GM23338 (cell line): Measurements from ENCODE around the gene EXOC1L. TPM values are rescaled to one million over a fixed set of nuclear protein-coding genes. Genes with fewer than 3 reads are reported as not detected.

ENCODE experiments used
- ATAC-seq: fragments of 200-7000 bp; cut with Tn5 transposase; 3 replicates; pipeline ENCODE4 v1.9.1; 2020
- DNase-seq: peaks from one replicate; pipeline ENCODE4 v3.0.0-alpha.2; 2015; ENCODE audit warnings: low spot score
- H2AFZ ChIP-seq: fragments of 200-600 bp; sonication (generic); 2 replicates; pipeline ENCODE4 v1.8.0; 2016; ENCODE audit warnings: antibody characterized with exemption, mild to moderate bottlenecking, moderate library complexity
- H3F3A ChIP-seq: fragments of 200-600 bp; sonication (generic); replicated peaks from 2 replicates; pipeline ENCODE4 v1.8.0; 2017; ENCODE audit warnings: antibody characterized with exemption, mixed run types, low read depth
- H3K27ac ChIP-seq: fragments of 200-600 bp; sonication (generic); 2 replicates; pipeline ENCODE4 v1.6.1; 2016; ENCODE audit warnings: low read depth
- H3K27me3 ChIP-seq: fragments of 200-600 bp; sonication (generic); 2 replicates; pipeline ENCODE4 v1.8.0; 2016; ENCODE audit warnings: mild to moderate bottlenecking, mixed run types, moderate library complexity; ENCODE audit not compliant: insufficient read depth
- H3K36me3 ChIP-seq: fragments of 200-600 bp; sonication (generic); 2 replicates; pipeline ENCODE4 v1.8.0; 2016; ENCODE audit warnings: mild to moderate bottlenecking; ENCODE audit not compliant: insufficient read depth
- H3K4me1 ChIP-seq: fragments of 200-600 bp; sonication (generic); 2 replicates; pipeline ENCODE4 v1.8.0; 2016; ENCODE audit warnings: mild to moderate bottlenecking, moderate library complexity; ENCODE audit not compliant: insufficient read depth
- H3K4me2 ChIP-seq: fragments of 200-600 bp; sonication (generic); 2 replicates; pipeline ENCODE4 v1.7.1; 2017; ENCODE audit warnings: mixed run types
- H3K4me3 ChIP-seq: fragments of 200-600 bp; sonication (generic); 2 replicates; pipeline ENCODE4 v1.6.1; 2016; ENCODE audit warnings: mixed run types
- H3K79me2 ChIP-seq: fragments of 200-600 bp; sonication (generic); replicated peaks from 2 replicates; pipeline ENCODE4 v1.8.0; 2017; ENCODE audit warnings: mild to moderate bottlenecking; ENCODE audit not compliant: insufficient read depth
- H3K9me2 ChIP-seq: fragments of 200-600 bp; sonication (generic); 2 replicates; pipeline ENCODE4 v1.8.0; 2017; ENCODE audit not compliant: insufficient read depth
- H4K20me1 ChIP-seq: fragments of 200-600 bp; sonication (generic); replicated peaks from 2 replicates; pipeline ENCODE4 v1.8.0; 2017; ENCODE audit warnings: mild to moderate bottlenecking; ENCODE audit not compliant: insufficient read depth
- H3K27ac Mint-ChIP-seq: 2 replicates; pipeline ENCODE4 v1.8.0; 2020; ENCODE audit warnings: inconsistent platforms, mild to moderate bottlenecking, moderate library complexity, mixed read lengths
- H3K27me3 Mint-ChIP-seq: 3 replicates; pipeline ENCODE4 v1.8.0; 2022; ENCODE audit warnings: low read depth, mild to moderate bottlenecking, moderate library complexity, mixed read lengths, inconsistent platforms; ENCODE audit not compliant: insufficient read depth, poor library complexity
- H3K36me3 Mint-ChIP-seq: 3 replicates; pipeline ENCODE4 v1.8.0; 2021; ENCODE audit warnings: low read depth, mild to moderate bottlenecking, inconsistent platforms, moderate library complexity, mixed read lengths
- H3K4me1 Mint-ChIP-seq: 3 replicates; pipeline ENCODE4 v1.8.0; 2020; ENCODE audit warnings: mild to moderate bottlenecking, inconsistent platforms, mixed read lengths
- H3K4me3 Mint-ChIP-seq: 3 replicates; pipeline ENCODE4 v1.8.0; 2021; ENCODE audit warnings: moderate library complexity, mild to moderate bottlenecking, inconsistent platforms, mixed read lengths
- H3K9me3 Mint-ChIP-seq: 3 replicates; pipeline ENCODE4 v1.8.0; 2020; ENCODE audit warnings: moderate library complexity, mild to moderate bottlenecking, inconsistent platforms, mixed read lengths
- CREB1 ChIP-seq: fragments of 250-450 bp; sonication (Bioruptor Pico); IDR thresholded peaks from 2 replicates; pipeline ENCODE4 v1.5.0; 2020; ENCODE audit warnings: low read depth, mild to moderate bottlenecking, moderate library complexity
- EZH2phosphoT487 ChIP-seq: fragments of 200-600 bp; sonication (generic); IDR thresholded peaks from one replicate; pipeline ENCODE4 v1.8.1; 2018; ENCODE audit warnings: antibody characterized with exemption; ENCODE audit not compliant: unreplicated experiment
- JUNB ChIP-seq: IDR thresholded peaks from one replicate; pipeline ENCODE4 v1.6.1; 2016; ENCODE audit warnings: antibody characterized with exemption; ENCODE audit not compliant: unreplicated experiment
- NANOG ChIP-seq: IDR thresholded peaks from 2 replicates; pipeline ENCODE4 v1.6.1; 2016; ENCODE audit warnings: antibody characterized with exemption, borderline replicate concordance
- POLR2AphosphoS5 ChIP-seq: IDR thresholded peaks from 2 replicates; pipeline ENCODE4 v1.6.1; 2016; ENCODE audit warnings: antibody characterized with exemption, low read depth
- STAT1 ChIP-seq: IDR thresholded peaks from one replicate; pipeline ENCODE4 v1.6.1; 2016; ENCODE audit warnings: antibody characterized with exemption; ENCODE audit not compliant: unreplicated experiment
- ZNF114 ChIP-seq: fragments of 250-450 bp; sonication (Bioruptor Pico); IDR thresholded peaks from 2 replicates; pipeline ENCODE4 v1.5.0; 2020; ENCODE audit warnings: mild to moderate bottlenecking, moderate library complexity
- ZNF331 ChIP-seq: fragments of 250-450 bp; sonication (Bioruptor Pico); IDR thresholded peaks from 2 replicates; pipeline ENCODE4 v1.5.0; 2020; ENCODE audit warnings: low read depth, mild to moderate bottlenecking, moderate library complexity
- polyA plus RNA-seq: library from polyadenylated mRNA; unstranded; fragments of >200 nt; fragmentation: Nextera tagmentation; extraction: Ambion mirVana; gene quantifications from 2 replicates; pipeline ENCODE4 v1.2.1, GENCODE V29; 2016
- total RNA-seq: library from RNA; depleted of rRNA; stranded (reverse); fragments of >200 nt; shearing (Covaris generic); gene quantifications from 2 replicates; pipeline ENCODE4 v1.2.3, GENCODE V29; 2014
- TF ChIP-seq, protein P1 (sequence below): fragments of 250-450 bp; sonication (Bioruptor Pico); IDR thresholded peaks from 2 replicates; pipeline ENCODE4 v1.5.0; 2020; ENCODE audit warnings: mild to moderate bottlenecking, moderate library complexity
- TF ChIP-seq, protein P2 (sequence below): IDR thresholded peaks from one replicate; pipeline ENCODE4 v1.6.1; 2018; ENCODE audit warnings: antibody characterized with exemption; ENCODE audit not compliant: unreplicated experiment
- TF ChIP-seq, protein P3 (sequence below), 2 experiments: fragments of 200-600 bp in 1 of 2; sonication (generic) in 1 of 2; conservative IDR thresholded peaks; 2 replicates each; pipeline versions ENCODE4 v1.5.1 to v1.6.1; 2016 to 2017; ENCODE audit warnings: antibody characterized with exemption in 2 of 2, low read depth in 2 of 2, mild to moderate bottlenecking in 2 of 2, moderate library complexity in 1 of 2

The EXOC1L gene
- total and polyA plus RNA-seq, 2 experiments from 2014 or later: not detected

DNA sequence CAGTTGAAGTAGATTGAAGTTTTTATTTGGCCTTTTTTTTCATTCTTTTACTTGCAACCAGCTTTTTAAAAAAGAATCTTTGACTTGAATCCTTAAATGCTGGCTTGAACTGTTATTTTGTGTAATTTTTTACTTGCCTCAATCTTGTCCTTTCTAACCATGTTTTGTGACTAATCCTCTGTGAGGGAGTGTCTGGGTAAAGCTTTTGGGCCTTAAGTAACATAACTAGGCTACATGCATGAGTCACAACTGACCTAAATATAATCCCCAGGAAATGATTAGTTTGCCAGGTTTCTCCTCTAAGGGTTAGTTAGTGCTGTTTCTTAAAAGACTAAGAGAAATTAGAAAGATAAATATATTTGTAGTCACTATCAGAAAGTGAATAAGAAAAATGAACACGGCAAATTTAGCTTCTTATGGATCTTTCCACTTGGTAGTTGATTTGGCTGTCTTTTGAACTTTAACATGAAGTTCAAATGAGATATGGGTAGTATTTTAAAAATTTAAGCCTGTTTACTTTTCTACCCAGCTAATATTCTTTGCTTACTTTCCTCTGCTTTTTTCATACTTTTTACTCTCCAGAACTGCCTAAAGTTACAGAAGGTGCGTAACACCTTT lies 46.8 kb downstream of the EXOC1L start:
- H3K27ac ChIP-seq: no peak overlapping the region
- no peak for ATAC-seq
- no peak for DNase-seq

More for the DNA sequence above, 46.8 kb downstream of the EXOC1L start:
- Histone ChIP-seq H2AFZ (no peak overlapping the region), H3K36me3 (no peaks in the 10 kb centered on the region; the same call in 1 of the 2 replicates), H3K4me1 (no peaks in the 10 kb centered on the region), H3F3A (no peaks in the 10 kb centered on the region), H4K20me1 (no peaks in the 10 kb centered on the region), H3K4me2 (no peak overlapping the region), H3K9me2 (no peaks in the 10 kb centered on the region), H3K27me3 (no peaks in the 10 kb centered on the region), H3K4me3 (no peak overlapping the region), H3K79me2 (no peaks in the 10 kb centered on the region)
- Mint-ChIP-seq H3K27me3 (no peaks in the 10 kb centered on the region), H3K4me1 (no peaks in the 10 kb centered on the region), H3K4me3 (no peak overlapping the region), H3K27ac (0 out of 2 replicates have a peak overlapping the region, but pooled peaks have one; percentile 30), H3K36me3 (peaks cover 20% of the 10 kb centered on the region), H3K9me3 (no peaks in the 10 kb centered on the region; the same call in 1 of the 3 replicates)
- no peak for TF ChIP-seq ZNF114 (CRISPR knock-in tag)
- no peak for TF ChIP-seq EZH2phosphoT487
- TF ChIP-seq, protein P1, sequence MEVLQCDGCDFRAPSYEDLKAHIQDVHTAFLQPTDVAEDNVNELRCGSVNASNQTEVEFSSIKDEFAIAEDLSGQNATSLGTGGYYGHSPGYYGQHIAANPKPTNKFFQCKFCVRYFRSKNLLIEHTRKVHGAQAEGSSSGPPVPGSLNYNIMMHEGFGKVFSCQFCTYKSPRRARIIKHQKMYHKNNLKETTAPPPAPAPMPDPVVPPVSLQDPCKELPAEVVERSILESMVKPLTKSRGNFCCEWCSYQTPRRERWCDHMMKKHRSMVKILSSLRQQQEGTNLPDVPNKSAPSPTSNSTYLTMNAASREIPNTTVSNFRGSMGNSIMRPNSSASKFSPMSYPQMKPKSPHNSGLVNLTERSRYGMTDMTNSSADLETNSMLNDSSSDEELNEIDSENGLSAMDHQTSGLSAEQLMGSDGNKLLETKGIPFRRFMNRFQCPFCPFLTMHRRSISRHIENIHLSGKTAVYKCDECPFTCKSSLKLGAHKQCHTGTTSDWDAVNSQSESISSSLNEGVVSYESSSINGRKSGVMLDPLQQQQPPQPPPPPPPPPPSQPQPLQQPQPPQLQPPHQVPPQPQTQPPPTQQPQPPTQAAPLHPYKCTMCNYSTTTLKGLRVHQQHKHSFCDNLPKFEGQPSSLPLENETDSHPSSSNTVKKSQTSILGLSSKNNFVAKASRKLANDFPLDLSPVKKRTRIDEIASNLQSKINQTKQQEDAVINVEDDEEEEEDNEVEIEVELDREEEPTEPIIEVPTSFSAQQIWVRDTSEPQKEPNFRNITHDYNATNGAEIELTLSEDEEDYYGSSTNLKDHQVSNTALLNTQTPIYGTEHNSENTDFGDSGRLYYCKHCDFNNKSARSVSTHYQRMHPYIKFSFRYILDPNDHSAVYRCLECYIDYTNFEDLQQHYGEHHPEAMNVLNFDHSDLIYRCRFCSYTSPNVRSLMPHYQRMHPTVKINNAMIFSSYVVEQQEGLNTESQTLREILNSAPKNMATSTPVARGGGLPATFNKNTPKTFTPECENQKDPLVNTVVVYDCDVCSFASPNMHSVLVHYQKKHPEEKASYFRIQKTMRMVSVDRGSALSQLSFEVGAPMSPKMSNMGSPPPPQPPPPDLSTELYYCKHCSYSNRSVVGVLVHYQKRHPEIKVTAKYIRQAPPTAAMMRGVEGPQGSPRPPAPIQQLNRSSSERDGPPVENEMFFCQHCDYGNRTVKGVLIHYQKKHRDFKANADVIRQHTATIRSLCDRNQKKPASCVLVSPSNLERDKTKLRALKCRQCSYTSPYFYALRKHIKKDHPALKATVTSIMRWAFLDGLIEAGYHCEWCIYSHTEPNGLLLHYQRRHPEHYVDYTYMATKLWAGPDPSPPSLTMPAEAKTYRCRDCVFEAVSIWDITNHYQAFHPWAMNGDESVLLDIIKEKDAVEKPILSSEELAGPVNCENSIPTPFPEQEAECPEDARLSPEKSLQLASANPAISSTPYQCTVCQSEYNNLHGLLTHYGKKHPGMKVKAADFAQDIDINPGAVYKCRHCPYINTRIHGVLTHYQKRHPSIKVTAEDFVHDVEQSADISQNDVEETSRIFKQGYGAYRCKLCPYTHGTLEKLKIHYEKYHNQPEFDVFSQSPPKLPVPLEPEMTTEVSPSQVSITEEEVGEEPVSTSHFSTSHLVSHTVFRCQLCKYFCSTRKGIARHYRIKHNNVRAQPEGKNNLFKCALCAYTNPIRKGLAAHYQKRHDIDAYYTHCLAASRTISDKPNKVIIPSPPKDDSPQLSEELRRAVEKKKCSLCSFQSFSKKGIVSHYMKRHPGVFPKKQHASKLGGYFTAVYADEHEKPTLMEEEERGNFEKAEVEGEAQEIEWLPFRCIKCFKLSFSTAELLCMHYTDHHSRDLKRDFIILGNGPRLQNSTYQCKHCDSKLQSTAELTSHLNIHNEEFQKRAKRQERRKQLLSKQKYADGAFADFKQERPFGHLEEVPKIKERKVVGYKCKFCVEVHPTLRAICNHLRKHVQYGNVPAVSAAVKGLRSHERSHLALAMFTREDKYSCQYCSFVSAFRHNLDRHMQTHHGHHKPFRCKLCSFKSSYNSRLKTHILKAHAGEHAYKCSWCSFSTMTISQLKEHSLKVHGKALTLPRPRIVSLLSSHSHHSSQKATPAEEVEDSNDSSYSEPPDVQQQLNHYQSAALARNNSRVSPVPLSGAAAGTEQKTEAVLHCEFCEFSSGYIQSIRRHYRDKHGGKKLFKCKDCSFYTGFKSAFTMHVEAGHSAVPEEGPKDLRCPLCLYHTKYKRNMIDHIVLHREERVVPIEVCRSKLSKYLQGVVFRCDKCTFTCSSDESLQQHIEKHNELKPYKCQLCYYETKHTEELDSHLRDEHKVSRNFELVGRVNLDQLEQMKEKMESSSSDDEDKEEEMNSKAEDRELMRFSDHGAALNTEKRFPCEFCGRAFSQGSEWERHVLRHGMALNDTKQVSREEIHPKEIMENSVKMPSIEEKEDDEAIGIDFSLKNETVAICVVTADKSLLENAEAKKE (CRISPR knock-in tag): no peak
- no peak for TF ChIP-seq ZNF331
- TF ChIP-seq, protein P2, sequence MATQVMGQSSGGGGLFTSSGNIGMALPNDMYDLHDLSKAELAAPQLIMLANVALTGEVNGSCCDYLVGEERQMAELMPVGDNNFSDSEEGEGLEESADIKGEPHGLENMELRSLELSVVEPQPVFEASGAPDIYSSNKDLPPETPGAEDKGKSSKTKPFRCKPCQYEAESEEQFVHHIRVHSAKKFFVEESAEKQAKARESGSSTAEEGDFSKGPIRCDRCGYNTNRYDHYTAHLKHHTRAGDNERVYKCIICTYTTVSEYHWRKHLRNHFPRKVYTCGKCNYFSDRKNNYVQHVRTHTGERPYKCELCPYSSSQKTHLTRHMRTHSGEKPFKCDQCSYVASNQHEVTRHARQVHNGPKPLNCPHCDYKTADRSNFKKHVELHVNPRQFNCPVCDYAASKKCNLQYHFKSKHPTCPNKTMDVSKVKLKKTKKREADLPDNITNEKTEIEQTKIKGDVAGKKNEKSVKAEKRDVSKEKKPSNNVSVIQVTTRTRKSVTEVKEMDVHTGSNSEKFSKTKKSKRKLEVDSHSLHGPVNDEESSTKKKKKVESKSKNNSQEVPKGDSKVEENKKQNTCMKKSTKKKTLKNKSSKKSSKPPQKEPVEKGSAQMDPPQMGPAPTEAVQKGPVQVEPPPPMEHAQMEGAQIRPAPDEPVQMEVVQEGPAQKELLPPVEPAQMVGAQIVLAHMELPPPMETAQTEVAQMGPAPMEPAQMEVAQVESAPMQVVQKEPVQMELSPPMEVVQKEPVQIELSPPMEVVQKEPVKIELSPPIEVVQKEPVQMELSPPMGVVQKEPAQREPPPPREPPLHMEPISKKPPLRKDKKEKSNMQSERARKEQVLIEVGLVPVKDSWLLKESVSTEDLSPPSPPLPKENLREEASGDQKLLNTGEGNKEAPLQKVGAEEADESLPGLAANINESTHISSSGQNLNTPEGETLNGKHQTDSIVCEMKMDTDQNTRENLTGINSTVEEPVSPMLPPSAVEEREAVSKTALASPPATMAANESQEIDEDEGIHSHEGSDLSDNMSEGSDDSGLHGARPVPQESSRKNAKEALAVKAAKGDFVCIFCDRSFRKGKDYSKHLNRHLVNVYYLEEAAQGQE: no peak
- TF ChIP-seq POLR2AphosphoS5: no peak
- no peak for TF ChIP-seq STAT1
- TF ChIP-seq NANOG: no peak
- TF ChIP-seq, protein P3, sequence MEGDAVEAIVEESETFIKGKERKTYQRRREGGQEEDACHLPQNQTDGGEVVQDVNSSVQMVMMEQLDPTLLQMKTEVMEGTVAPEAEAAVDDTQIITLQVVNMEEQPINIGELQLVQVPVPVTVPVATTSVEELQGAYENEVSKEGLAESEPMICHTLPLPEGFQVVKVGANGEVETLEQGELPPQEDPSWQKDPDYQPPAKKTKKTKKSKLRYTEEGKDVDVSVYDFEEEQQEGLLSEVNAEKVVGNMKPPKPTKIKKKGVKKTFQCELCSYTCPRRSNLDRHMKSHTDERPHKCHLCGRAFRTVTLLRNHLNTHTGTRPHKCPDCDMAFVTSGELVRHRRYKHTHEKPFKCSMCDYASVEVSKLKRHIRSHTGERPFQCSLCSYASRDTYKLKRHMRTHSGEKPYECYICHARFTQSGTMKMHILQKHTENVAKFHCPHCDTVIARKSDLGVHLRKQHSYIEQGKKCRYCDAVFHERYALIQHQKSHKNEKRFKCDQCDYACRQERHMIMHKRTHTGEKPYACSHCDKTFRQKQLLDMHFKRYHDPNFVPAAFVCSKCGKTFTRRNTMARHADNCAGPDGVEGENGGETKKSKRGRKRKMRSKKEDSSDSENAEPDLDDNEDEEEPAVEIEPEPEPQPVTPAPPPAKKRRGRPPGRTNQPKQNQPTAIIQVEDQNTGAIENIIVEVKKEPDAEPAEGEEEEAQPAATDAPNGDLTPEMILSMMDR (conservative IDR thresholded peaks at IDR 0.05; ENCODE audit: low read depth in 2 of 2): no peak
- no peak for TF ChIP-seq JUNB
- no peak for TF ChIP-seq CREB1 (CRISPR knock-in tag)
